Mucosa of stomach (tissue), 1 donor: ENCODE data around the gene BMF.

Experiments
- H3K27me3 ChIP-seq: one replicate; pipeline ENCODE4 v1.7.0; 2013; ENCODE audit warnings: mild to moderate bottlenecking, low read length; ENCODE audit not compliant: control insufficient read depth, insufficient read depth
- H3K36me3 ChIP-seq: one replicate; pipeline ENCODE4 v1.7.0; 2013; ENCODE audit warnings: low read length; ENCODE audit not compliant: control insufficient read depth, insufficient read depth
- H3K4me1 ChIP-seq: one replicate; pipeline ENCODE4 v1.7.0; 2013; ENCODE audit warnings: mild to moderate bottlenecking, low read length; ENCODE audit not compliant: control insufficient read depth, insufficient read depth
- H3K4me3 ChIP-seq: one replicate; pipeline ENCODE4 v1.7.0; 2013; ENCODE audit warnings: low read length
- H3K9ac ChIP-seq: one replicate; pipeline ENCODE4 v1.7.0; 2013; ENCODE audit warnings: mild to moderate bottlenecking, low read length, moderate library complexity
- H3K9me3 ChIP-seq: one replicate; pipeline ENCODE4 v1.7.0; 2013; ENCODE audit warnings: mild to moderate bottlenecking, low read length, moderate library complexity; ENCODE audit not compliant: control insufficient read depth
- donor health status: Pancreatic carcinoma.

BMF gene

DNA sequence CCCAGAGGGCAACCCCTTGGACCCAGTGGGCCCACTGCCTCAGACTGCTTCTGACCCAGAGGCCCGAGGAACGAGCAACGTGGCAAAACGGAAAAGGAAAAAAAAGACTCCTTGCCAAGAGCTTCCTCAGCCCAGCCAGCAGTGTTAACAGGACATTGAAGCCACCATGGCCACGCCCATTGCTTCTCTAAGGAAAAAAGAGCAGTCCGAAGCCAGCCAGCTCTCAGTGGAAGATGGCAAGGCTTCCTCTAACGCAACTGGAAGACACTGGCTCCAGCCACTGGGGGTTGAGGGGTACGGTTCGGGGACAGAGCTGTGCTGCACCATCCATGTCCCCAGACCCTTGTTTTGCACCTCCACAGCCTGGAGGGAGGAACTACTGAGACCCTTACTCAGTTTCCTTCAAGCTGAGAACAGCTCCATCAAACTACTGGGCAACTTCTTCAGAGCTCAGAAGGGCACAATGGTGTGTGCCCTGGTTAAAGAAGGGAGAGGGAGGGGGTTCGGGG lies 10.7 kb downstream of the BMF start:
- H3K36me3 ChIP-seq, result no peaks in the 10 kb centered on the region
- peaks cover 69% of the 10 kb centered on the region for H3K4me1 ChIP-seq
- peak overlapping the region; percentile 65 for H3K9ac ChIP-seq
- no peaks in the 10 kb centered on the region for H3K27me3 ChIP-seq
- H3K4me3 ChIP-seq, result peak overlapping the region; percentile 15
- H3K9me3 ChIP-seq, result no peaks in the 10 kb centered on the region

DNA sequence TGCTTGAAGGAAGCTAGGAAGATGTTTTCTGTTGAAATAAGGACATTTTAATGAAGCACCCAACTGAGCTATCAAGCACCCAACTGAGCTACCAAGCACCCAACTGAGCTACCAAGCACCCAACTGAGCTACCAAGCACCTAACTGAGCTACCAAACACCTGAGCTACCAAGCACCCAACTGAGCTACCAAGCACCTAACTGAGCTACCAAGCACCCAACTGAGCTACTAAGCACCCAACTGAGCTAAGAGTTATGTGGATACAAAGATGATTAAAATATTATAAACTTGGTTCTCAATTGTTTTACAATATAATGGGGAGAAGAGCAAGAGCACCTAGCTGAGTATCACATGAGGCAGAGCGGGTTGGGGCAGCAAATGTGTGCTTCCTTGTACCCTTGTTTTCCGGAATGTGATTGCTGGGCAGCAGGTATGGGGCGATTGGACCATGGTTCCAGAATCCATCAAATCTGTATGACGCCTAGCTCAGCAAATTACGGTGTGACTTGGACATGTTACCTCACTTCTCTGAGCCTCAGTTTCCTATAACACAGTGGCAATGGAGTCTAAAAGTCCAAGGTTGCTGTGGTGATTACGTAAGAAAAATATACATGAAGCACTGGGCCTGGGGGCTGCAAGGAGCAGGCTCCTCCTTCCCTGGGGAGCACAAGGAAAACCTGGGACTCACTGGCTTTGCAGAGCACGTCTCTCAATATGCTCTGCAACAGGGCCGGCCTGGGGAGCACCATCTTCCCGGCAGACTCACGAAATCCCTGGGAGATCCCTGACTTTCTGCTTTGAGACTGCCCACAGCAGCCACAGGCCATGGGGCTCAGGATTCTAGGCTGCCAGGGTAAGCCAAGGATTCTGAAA lies 11.3 kb downstream of the BMF start:
- no peaks in the 10 kb centered on the region for H3K27me3 ChIP-seq
- H3K4me1 ChIP-seq, result peaks cover 69% of the 10 kb centered on the region
- peak overlapping the region; percentile 65 for H3K9ac ChIP-seq
- H3K4me3 ChIP-seq, result no peak overlapping the region
- H3K36me3 ChIP-seq, result no peaks in the 10 kb centered on the region
- H3K9me3 ChIP-seq, result no peaks in the 10 kb centered on the region

DNA sequence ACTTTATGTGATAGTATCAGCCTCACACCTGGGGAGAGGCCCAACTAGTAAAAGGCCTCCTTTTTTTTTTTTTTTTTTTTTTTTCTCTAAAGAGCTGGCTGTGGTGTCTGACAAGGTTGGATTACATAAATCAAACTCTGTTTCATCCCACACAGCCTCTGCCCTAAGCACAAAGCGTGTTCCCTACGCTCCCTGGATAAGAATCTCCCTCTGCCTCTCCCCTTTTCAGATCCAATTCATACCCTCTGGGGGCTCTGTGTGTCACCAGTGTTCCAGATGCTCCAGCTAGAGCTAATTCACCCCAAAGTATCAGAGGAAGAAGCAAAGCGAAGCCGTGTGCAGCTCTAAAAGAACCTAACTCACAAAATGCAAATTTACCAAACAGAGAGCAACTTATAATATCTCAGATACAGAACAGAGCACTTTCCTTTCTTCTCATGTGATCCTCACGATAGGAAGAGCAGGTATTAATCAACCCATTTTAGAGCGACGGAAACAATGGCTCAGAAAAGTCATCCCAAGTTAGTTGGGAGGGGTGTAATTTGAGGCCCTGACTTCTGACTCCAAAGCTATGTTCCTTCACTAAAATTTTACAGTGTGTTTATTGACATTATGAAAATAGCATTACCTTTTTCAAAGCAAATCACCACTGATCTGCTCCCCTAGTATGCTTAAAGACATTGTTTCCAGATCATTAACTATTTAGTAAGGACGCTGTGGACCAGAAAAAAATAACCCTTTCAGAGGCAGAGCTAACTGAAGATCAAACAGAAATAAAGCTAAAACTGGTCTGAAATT lies 12.4 kb downstream of the BMF start:
- no peak overlapping the region for H3K4me3 ChIP-seq
- no peaks in the 10 kb centered on the region for H3K27me3 ChIP-seq
- H3K4me1 ChIP-seq, result peaks cover 68% of the 10 kb centered on the region
- H3K9ac ChIP-seq, result no peak overlapping the region
- H3K36me3 ChIP-seq, result no peaks in the 10 kb centered on the region
- H3K9me3 ChIP-seq, result no peaks in the 10 kb centered on the region

DNA sequence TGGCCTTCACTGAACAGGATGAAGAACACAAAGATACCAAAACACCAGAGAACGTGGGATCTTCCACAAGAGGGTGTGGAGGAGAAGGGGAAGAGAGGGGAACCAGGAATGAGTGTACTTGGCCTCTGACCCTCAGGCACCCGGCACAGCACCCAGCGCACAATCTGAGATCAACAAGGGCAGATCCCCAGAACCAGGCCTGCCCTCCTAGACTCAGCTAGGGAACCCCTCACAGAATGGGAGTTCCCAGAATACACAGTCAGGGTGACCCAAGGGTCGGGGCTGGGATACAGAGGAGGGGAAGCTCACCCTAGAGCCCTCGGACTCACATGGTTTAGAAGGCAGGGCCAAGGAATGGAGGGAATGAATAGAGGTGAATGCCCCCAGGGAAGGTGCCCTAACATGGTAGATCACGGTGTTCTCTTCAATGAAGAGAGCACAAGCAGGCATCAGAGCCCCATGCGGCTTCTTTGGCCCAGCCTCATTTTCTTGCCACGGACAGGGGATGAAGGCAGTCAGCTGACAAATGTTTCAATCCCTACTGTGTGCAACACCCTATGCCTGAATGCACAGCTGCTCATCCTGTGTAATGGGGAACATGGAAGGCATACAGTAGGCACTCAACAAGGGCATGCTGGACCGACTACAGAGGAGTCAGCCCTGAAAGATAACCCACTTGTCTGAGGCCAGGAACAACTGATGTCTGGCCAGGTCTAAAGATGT lies 13.1 kb downstream of the BMF start:
- H3K9ac ChIP-seq, result no peak overlapping the region
- no peak overlapping the region for H3K4me3 ChIP-seq
- peaks cover 60% of the 10 kb centered on the region for H3K4me1 ChIP-seq
- no peaks in the 10 kb centered on the region for H3K9me3 ChIP-seq
- no peaks in the 10 kb centered on the region for H3K27me3 ChIP-seq
- no peaks in the 10 kb centered on the region for H3K36me3 ChIP-seq

DNA sequence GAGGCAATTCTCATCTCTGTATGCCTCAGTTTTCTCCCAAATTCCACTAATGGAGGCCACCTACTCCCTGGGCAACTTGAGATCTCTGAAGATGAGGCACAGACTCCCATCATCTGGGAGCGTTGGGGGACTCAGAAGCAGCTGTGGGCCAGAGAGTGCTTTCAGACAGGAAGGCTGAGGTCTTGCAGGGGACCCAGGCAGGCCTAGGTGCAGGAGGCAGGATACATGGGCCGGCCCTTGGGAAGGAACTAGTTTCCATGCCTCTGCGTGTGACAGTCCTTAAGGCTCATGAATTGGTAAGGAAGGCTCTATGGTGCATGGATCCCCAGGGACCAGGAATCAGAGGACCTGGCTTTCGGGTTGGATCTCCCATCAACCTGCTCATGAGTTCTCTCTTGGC lies 14.5 kb downstream of the BMF start:
- no peak overlapping the region for H3K4me3 ChIP-seq
- H3K36me3 ChIP-seq, result no peaks in the 10 kb centered on the region
- no peaks in the 10 kb centered on the region for H3K9me3 ChIP-seq
- peaks cover 47% of the 10 kb centered on the region for H3K4me1 ChIP-seq
- no peak overlapping the region for H3K9ac ChIP-seq
- H3K27me3 ChIP-seq, result no peaks in the 10 kb centered on the region

DNA sequence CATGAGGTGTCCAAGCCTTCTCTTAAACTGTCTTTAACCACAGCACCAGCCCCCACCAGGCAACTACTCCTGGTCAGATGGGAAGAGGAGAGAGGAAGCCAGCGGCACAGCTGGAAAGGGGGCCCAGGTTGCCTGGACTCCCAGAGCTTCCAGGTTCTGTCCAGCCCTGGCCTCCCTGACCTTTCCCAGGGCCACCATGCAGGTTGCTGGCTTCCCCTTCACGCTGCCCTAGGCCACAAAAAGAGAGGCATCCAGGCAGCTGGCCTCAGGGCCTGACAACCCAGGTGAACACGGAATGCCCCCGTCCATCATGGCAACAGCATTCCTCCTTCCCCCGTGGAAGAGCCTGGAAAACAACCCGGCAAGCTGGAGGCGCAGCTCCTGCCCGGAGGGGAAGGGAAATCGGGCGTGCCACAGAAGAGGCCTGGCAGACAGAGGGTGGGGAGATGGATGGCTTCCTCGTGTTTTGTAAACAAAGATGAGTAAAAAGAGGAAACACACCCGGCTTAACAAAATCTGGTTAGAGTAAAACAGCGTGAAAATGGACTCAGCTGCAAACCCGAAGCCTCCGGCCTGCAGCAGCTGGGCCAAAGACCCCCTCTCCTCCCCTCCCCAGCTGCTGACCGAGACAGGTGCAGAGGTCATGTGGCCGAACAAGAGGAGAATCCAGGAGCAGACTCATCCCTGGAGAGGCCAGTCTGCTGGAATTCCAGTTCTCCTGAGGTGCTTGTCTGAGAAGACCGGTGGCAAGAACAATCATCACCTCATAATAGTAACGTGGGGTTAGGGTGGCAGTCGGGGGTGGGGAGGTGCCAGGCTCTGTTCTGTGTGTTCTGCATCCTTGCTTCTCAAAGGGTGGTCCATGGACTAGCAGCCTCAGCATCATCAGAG lies 15.5 kb downstream of the BMF start:
- Histone ChIP-seq H3K9me3 (no peaks in the 10 kb centered on the region), H3K4me3 (no peak overlapping the region), H3K36me3 (no peaks in the 10 kb centered on the region), H3K4me1 (peaks cover 44% of the 10 kb centered on the region), H3K27me3 (no peaks in the 10 kb centered on the region), H3K9ac (no peak overlapping the region)

DNA sequence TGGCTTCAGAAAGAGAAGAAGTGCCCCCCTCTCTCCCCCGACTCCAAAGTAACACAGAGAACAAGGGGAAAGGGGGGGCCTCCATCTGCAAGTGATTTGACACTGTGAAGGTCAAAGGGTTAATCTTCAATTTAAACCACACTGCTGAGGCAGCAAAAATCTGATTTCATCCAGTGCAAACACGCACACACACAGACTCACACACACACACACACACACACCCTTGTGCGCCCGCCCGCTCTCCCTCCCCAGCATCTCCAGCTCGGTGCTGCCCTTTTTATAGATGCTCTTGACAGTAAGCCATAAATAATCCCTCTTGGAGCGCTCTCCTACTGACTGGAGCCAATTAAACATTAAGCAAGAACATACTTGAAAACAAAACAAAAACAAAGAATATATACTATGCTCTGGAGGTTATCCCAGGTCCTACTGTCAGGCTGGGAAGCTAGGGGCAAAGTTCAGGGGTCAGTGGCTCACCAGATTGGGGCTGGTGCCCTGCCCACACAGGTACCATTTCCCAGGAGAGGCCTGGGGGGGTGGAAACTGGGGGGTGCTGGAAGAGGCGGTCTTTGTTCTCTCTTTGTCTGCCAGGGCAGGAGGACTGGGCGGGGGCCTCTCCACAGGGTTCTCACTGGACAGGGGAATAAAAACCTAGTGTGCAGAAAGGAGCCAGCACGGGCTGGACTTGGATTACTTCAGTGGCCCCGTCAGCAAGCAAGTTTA lies 16.3 kb downstream of the BMF start:
- Histone ChIP-seq H3K9me3 (no peaks in the 10 kb centered on the region), H3K9ac (no peak overlapping the region), H3K4me3 (no peak overlapping the region), H3K36me3 (no peaks in the 10 kb centered on the region), H3K27me3 (no peaks in the 10 kb centered on the region), H3K4me1 (peaks cover 36% of the 10 kb centered on the region)

DNA sequence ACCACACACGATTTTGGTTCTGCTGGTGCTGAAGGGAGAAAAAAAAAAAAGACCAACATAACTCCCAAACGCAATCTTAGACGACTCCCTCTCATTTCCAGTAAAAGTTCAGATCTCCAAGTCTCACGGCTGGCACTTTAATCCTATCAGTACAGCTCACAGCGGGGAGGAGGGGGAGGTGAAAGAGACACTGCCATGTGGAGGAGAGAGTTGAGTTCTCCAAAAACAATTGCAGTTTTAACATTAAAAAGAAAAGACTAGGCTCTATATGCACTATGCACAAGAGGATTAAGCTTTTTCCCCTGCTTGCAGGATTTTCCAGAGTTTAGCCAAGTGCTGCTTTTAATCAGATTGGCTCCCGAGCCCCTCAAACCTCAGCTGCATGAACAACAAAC lies 16.8 kb downstream of the BMF start:
- H3K9me3 ChIP-seq, result no peaks in the 10 kb centered on the region
- H3K36me3 ChIP-seq, result no peaks in the 10 kb centered on the region
- no peak overlapping the region for H3K9ac ChIP-seq
- no peaks in the 10 kb centered on the region for H3K27me3 ChIP-seq
- peaks cover 30% of the 10 kb centered on the region for H3K4me1 ChIP-seq
- H3K4me3 ChIP-seq, result no peak overlapping the region

DNA sequence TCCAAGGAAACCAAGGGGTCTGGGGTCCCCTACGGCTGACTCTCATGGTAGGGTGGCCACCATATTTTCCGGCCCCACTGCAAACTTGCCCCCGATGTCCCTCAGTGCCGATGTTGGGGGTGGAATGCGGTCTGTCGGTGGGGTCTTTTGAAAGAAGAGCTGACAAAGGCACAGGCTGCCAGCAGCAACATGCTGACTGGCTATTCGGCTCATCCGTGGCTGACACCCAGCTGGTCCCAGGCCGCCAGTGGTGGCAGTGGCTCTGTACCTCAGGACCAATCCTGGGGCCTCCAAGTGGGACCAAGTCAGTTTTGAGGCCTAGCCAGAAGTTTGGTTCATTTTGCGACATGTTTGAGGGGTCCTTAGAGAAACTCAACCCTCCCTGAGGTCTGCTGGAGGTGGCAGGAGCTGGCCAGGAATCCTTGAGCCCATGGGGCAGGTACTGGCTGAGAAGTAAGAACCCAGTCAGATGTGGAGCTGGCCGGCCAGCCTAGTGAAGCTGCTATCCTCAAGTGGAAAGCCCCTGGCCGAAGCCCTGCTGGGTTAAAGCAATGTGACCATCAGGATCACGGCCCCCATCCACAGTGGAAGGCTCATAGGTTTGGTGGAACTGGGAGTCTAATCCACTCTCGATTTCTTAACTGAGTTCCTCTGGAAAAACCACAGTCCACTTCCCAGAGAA lies 17.8 kb downstream of the BMF start:
- peaks cover 27% of the 10 kb centered on the region for H3K4me1 ChIP-seq
- H3K9me3 ChIP-seq, result no peaks in the 10 kb centered on the region
- no peaks in the 10 kb centered on the region for H3K36me3 ChIP-seq
- H3K9ac ChIP-seq, result no peak overlapping the region
- H3K4me3 ChIP-seq, result no peak overlapping the region
- no peaks in the 10 kb centered on the region for H3K27me3 ChIP-seq

DNA sequence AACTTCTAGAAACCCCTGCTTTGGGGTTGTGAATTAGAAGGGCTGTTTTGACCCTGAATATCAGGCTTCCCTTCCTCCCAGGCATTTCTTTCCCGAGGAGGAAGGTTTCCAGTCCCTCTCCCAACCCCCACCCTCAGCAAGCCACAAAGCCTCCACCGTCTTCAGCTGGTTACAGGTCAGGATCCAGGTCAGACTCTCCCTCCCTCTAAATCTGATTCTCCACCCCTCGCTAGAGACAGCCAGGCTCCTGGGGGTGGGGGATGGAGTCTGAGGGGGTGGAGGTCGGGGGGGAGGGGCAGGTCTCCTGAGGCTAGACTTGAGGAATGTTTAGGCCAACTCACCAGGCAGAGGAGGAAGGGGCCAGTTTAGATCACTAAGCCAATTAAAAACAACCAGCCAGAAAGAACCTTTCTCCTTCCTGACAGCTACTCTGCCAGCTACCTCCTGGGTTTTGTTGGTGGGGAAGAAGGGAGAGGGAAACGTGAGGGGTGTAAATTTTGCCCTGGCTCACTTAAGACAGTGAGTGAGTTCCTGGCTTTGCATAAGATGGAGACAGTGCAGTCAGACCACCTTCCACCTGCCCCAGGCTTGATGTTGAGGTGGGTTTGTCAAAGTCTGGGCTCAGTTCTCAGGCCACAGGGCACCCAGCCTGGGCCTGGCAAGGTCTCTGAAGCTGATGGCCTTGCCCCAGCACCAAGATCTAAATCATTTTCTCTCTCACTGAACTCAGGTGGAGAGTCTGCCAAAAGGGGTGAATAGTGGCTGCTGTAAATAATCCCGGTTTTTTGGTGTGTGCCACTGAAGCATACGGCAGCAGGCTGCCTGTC lies 19.5 kb downstream of the BMF start:
- Histone ChIP-seq H3K4me3 (no peak overlapping the region), H3K27me3 (no peaks in the 10 kb centered on the region), H3K9me3 (no peaks in the 10 kb centered on the region), H3K9ac (no peak overlapping the region), H3K4me1 (peaks cover 40% of the 10 kb centered on the region), H3K36me3 (no peaks in the 10 kb centered on the region)
